Measurements from ENCODE around the gene PPP5C.

PPP5C gene

DNA sequence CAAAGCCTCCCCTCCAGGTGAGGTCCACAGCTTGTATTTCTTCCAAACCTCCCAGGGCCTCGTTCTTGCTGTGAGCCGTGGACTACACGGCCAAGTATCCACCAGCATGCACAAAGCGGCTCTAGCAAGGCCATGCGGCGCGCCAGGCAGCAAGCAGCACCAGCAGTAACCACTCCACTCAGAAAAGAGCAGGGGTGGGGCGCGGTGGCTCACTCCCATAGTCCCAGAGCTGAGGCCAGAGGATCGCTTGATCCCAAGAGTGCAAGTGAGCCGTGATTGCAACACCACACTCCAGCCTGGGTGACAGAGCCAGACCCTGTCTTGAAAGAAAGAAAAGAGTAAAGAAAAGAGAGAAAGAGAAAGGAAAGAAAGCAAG, 61.8 kb downstream of the PPP5C start:
- no peak overlapping the region for H2AFZ ChIP-seq (ENCODE audit: low read depth, low read length)
- H4K20me1 ChIP-seq (ENCODE audit: insufficient read depth, low read length), result no peaks in the 10 kb centered on the region
- ATAC-seq (ENCODE audit: insufficient read depth, low read depth), result no peak
- H3K9me3 ChIP-seq (ENCODE audit: insufficient read depth, low read length, severe bottlenecking), result no peaks in the 10 kb centered on the region
- no peak for DNase-seq
- TF ChIP-seq CTCF (IDR thresholded peaks at IDR 0.05; ENCODE audit: borderline replicate concordance, extremely low read depth, low read length, poor library complexity, severe bottlenecking) (no peak), EZH2 (IDR thresholded peaks at IDR 0.05; ENCODE audit: borderline replicate concordance, low read depth, low read length, severe bottlenecking) (no peak)
- no peak overlapping the region for H3K4me3 ChIP-seq (ENCODE audit: low read depth in 1 of 2, low read length in 2 of 2)
- no peak overlapping the region for H3K27ac ChIP-seq (ENCODE audit: low read length)
- peaks cover 10% of the 10 kb centered on the region for H3K27me3 ChIP-seq (ENCODE audit: insufficient read depth, low read length, poor library complexity)
- no peak overlapping the region for H3K9ac ChIP-seq (ENCODE audit: low read depth, low read length)
- no peak overlapping the region for H3K4me2 ChIP-seq (ENCODE audit: insufficient read depth, low read length)
- no peaks in the 10 kb centered on the region for H3K79me2 ChIP-seq (ENCODE audit: insufficient read depth, low read length)
- no peaks in the 10 kb centered on the region for H3K4me1 ChIP-seq (ENCODE audit: insufficient read depth, low read length)
- H3K36me3 ChIP-seq (ENCODE audit: insufficient read depth, low read length), result no peaks in the 10 kb centered on the region

GRCh38 chr19:46409191-46409590, 62.3 kb downstream of the PPP5C start:
- no peak overlapping the region for H3K27ac ChIP-seq (ENCODE audit: low read length)
- no peak overlapping the region for H3K9ac ChIP-seq (ENCODE audit: low read depth, low read length)
- H3K4me3 ChIP-seq (ENCODE audit: low read depth in 1 of 2, low read length in 2 of 2), result no peak overlapping the region
- H4K20me1 ChIP-seq (ENCODE audit: insufficient read depth, low read length), result no peaks in the 10 kb centered on the region
- ATAC-seq (ENCODE audit: insufficient read depth, low read depth), result no peak
- H2AFZ ChIP-seq (ENCODE audit: low read depth, low read length), result no peak overlapping the region
- no peaks in the 10 kb centered on the region for H3K79me2 ChIP-seq (ENCODE audit: insufficient read depth, low read length)
- TF ChIP-seq EZH2 (IDR thresholded peaks at IDR 0.05; ENCODE audit: borderline replicate concordance, low read depth, low read length, severe bottlenecking) (no peak), CTCF (IDR thresholded peaks at IDR 0.05; ENCODE audit: borderline replicate concordance, extremely low read depth, low read length, poor library complexity, severe bottlenecking) (no peak)
- H3K9me3 ChIP-seq (ENCODE audit: insufficient read depth, low read length, severe bottlenecking), result no peaks in the 10 kb centered on the region
- H3K36me3 ChIP-seq (ENCODE audit: insufficient read depth, low read length), result no peaks in the 10 kb centered on the region
- H3K4me1 ChIP-seq (ENCODE audit: insufficient read depth, low read length), result no peaks in the 10 kb centered on the region
- H3K27me3 ChIP-seq (ENCODE audit: insufficient read depth, low read length, poor library complexity), result peaks cover 10% of the 10 kb centered on the region
- no peak for DNase-seq
- no peak overlapping the region for H3K4me2 ChIP-seq (ENCODE audit: insufficient read depth, low read length)

- no peak overlapping the region for H3K4me2 ChIP-seq (ENCODE audit: insufficient read depth, low read length)
- H2AFZ ChIP-seq (ENCODE audit: low read depth, low read length), result no peak overlapping the region
- TF ChIP-seq CTCF (IDR thresholded peaks at IDR 0.05; ENCODE audit: borderline replicate concordance, extremely low read depth, low read length, poor library complexity, severe bottlenecking) (no peak), EZH2 (IDR thresholded peaks at IDR 0.05; ENCODE audit: borderline replicate concordance, low read depth, low read length, severe bottlenecking) (no peak)
- ATAC-seq (ENCODE audit: insufficient read depth, low read depth) (no peak), DNase-seq (no peak)
- H3K9me3 ChIP-seq (ENCODE audit: insufficient read depth, low read length, severe bottlenecking), result no peaks in the 10 kb centered on the region
- H3K79me2 ChIP-seq (ENCODE audit: insufficient read depth, low read length), result no peaks in the 10 kb centered on the region
- no peak overlapping the region for H3K4me3 ChIP-seq (ENCODE audit: low read depth in 1 of 2, low read length in 2 of 2)
- H3K27me3 ChIP-seq (ENCODE audit: insufficient read depth, low read length, poor library complexity), result peaks cover 10% of the 10 kb centered on the region
- H4K20me1 ChIP-seq (ENCODE audit: insufficient read depth, low read length), result no peaks in the 10 kb centered on the region
- H3K4me1 ChIP-seq (ENCODE audit: insufficient read depth, low read length), result no peaks in the 10 kb centered on the region
- H3K9ac ChIP-seq (ENCODE audit: low read depth, low read length), result no peak overlapping the region
- no peaks in the 10 kb centered on the region for H3K36me3 ChIP-seq (ENCODE audit: insufficient read depth, low read length)
- no peak overlapping the region for H3K27ac ChIP-seq (ENCODE audit: low read length)
These were observed 63.6 kb downstream of the PPP5C start for GRCh38 chr19:46410205-46411087.
